H1 (cell line): Measurements from ENCODE around the gene SMARCD1. TPM values are rescaled to one million over a fixed set of nuclear protein-coding genes. Genes with fewer than 3 reads are reported as not detected.

Experiments used
- CTCF ChIA-PET: fragments of 300-600 bp; sonication (Branson Sonifier 250); formaldehyde crosslinking; loops from one replicate; lab custom pipeline; 2021; ENCODE audit not compliant: partially characterized antibody; lab: Charles Lee
- POLR2A ChIA-PET: fragments of 300-600 bp; sonication (Branson Sonifier 250); formaldehyde crosslinking; loops from one replicate; lab custom pipeline; 2021; ENCODE audit warnings: inconsistent platforms; ENCODE audit not compliant: partially characterized antibody; lab: Charles Lee
- DNase-seq, 2 experiments: peaks; one replicate each; pipeline versions ENCODE4 v3.0.0 to v3.0.0-alpha.2; 2010 to 2022; ENCODE audit warnings: low spot score in 2 of 2, low read depth in 1 of 2, mixed read lengths in 1 of 2
- FAIRE-seq: peaks from 2 replicates; lab custom pipeline; 2011; peaks lifted over from hg19 to GRCh38; lab: Jason Lieb, UNC
- H2AFZ ChIP-seq: 2 replicates; pipeline ENCODE4 v1.8.1; 2012; ENCODE audit warnings: low read length, inconsistent platforms
- H2AK5ac ChIP-seq: 2 replicates; pipeline ENCODE4 v1.6.1; 2013; ENCODE audit warnings: low read depth, low read length
- H2BK120ac ChIP-seq: replicated peaks from 2 replicates; pipeline ENCODE3; 2013; ENCODE audit warnings: low read depth, low read length, inconsistent platforms
- H2BK12ac ChIP-seq: 2 replicates; pipeline ENCODE4 v1.6.1; 2013; ENCODE audit warnings: low read depth, low read length
- H2BK15ac ChIP-seq: 2 replicates; pipeline ENCODE4 v1.6.1; 2013; ENCODE audit warnings: low read length
- H2BK20ac ChIP-seq: 2 replicates; pipeline ENCODE4 v1.6.1; 2013; ENCODE audit warnings: low read length
- H2BK5ac ChIP-seq: 2 replicates; pipeline ENCODE4 v1.6.1; 2013; ENCODE audit warnings: low read depth, low read length
- H3K14ac ChIP-seq: 2 replicates; pipeline ENCODE4 v1.6.1; 2013; ENCODE audit warnings: inconsistent platforms; ENCODE audit not compliant: insufficient read length
- H3K18ac ChIP-seq: 2 replicates; pipeline ENCODE4 v1.6.1; 2013; ENCODE audit warnings: low read length; ENCODE audit errors: extremely low read depth
- H3K23ac ChIP-seq: 2 replicates; pipeline ENCODE4 v1.6.1; 2013; ENCODE audit warnings: inconsistent platforms; ENCODE audit not compliant: insufficient read length
- H3K23me2 ChIP-seq: 2 replicates; pipeline ENCODE4 v1.6.1; 2013; ENCODE audit warnings: low read depth, low read length
- H3K27ac ChIP-seq: 2 replicates; pipeline ENCODE4 v1.6.1; 2011; ENCODE audit warnings: low read depth, low read length, inconsistent platforms
- H3K27me3 ChIP-seq, 4 experiments: replicated peaks in 1 of 4; 1 replicate in 1 of 4; 2 replicates in 3 of 4; pipeline versions ENCODE4 v1.6.1 to v1.8.1; 2011 to 2013; ENCODE audit warnings: low read length in 3 of 4, mild to moderate bottlenecking in 3 of 4, inconsistent platforms in 2 of 4, mixed read lengths in 2 of 4, moderate library complexity in 1 of 4; ENCODE audit not compliant: control insufficient read depth in 3 of 4, insufficient read depth in 3 of 4; ENCODE audit errors: extremely low read depth in 1 of 4
- H3K36me3 ChIP-seq, 4 experiments: 2 replicates each; pipeline versions ENCODE4 v1.6.1 to v1.8.1; 2011 to 2013; ENCODE audit warnings: mild to moderate bottlenecking in 4 of 4, low read length in 3 of 4, moderate library complexity in 2 of 4, control low read depth in 1 of 4, inconsistent platforms in 1 of 4; ENCODE audit not compliant: insufficient read depth in 4 of 4, control insufficient read depth in 2 of 4
- H3K4ac ChIP-seq: replicated peaks from 2 replicates; pipeline ENCODE3; 2013; ENCODE audit warnings: low read length, low read depth, mixed read lengths, inconsistent platforms; ENCODE audit not compliant: insufficient read length
- H3K4me1 ChIP-seq, 4 experiments: replicated peaks in 1 of 4; 1 replicate in 1 of 4; 2 replicates in 3 of 4; pipeline versions ENCODE4 v1.6.1 to v1.8.1; 2011 to 2013; ENCODE audit warnings: low read length in 3 of 4, inconsistent platforms in 2 of 4, mixed read lengths in 1 of 4; ENCODE audit not compliant: insufficient read depth in 4 of 4, control insufficient read depth in 3 of 4
- H3K4me2 ChIP-seq, 2 experiments: 2 replicates each; pipeline versions ENCODE4 v1.6.1 to v1.8.1; 2011 to 2013; ENCODE audit warnings: low read depth in 2 of 2, low read length in 2 of 2, control low read depth in 1 of 2, inconsistent platforms in 1 of 2, mild to moderate bottlenecking in 1 of 2; ENCODE audit not compliant: insufficient read depth in 1 of 2
- H3K4me3 ChIP-seq, 4 experiments: fragments of 200-600, 300-600 bp in 1 of 4; sonication (generic), shearing (Covaris generic), sonication (Bioruptor Twin) in 1 of 4; 2 replicates each; pipeline versions ENCODE4 v1.5.1 to v1.8.1; 2011 to 2016; ENCODE audit warnings: low read length in 4 of 4, low read depth in 3 of 4, control low read depth in 2 of 4, inconsistent platforms in 2 of 4, mild to moderate bottlenecking in 2 of 4, mixed read lengths in 1 of 4, moderate library complexity in 1 of 4; ENCODE audit not compliant: insufficient read depth in 2 of 4; ENCODE audit errors: extremely low read depth in 1 of 4
- H3K56ac ChIP-seq: replicated peaks from 2 replicates; pipeline ENCODE3; 2013; ENCODE audit warnings: low read depth, mild to moderate bottlenecking, mixed read lengths, low read length, inconsistent platforms; ENCODE audit not compliant: insufficient read length
- H3K79me1 ChIP-seq: 2 replicates; pipeline ENCODE4 v1.6.1; 2013; ENCODE audit warnings: low read depth, low read length, control low read depth
- H3K79me2 ChIP-seq, 2 experiments: 2 replicates each; pipeline versions ENCODE4 v1.6.1 to v1.8.1; 2012 to 2013; ENCODE audit warnings: low read length in 2 of 2, mild to moderate bottlenecking in 2 of 2, inconsistent platforms in 1 of 2; ENCODE audit not compliant: insufficient read depth in 2 of 2, control insufficient read depth in 1 of 2
- H3K9ac ChIP-seq, 4 experiments: replicated peaks in 1 of 4; 1 replicate in 1 of 4; 2 replicates in 3 of 4; pipeline versions ENCODE4 v1.6.1 to v1.8.1; 2011 to 2013; ENCODE audit warnings: low read depth in 3 of 4, low read length in 3 of 4, control low read depth in 2 of 4, mild to moderate bottlenecking in 2 of 4, moderate library complexity in 2 of 4, inconsistent platforms in 1 of 4; ENCODE audit errors: extremely low read depth in 1 of 4
- H3K9me3 ChIP-seq, 2 experiments: 2 replicates each; pipeline versions ENCODE4 v1.6.1 to v1.8.1; 2012 to 2013; ENCODE audit warnings: mild to moderate bottlenecking in 2 of 2, moderate library complexity in 2 of 2, control low read depth in 1 of 2, inconsistent platforms in 1 of 2, low read depth in 1 of 2, low read length in 1 of 2, mixed read lengths in 1 of 2; ENCODE audit not compliant: insufficient read depth in 2 of 2
- H4K20me1 ChIP-seq, 2 experiments: replicated peaks in 1 of 2; 2 replicates each; pipeline versions ENCODE3 to v1.8.1; 2011 to 2013; ENCODE audit warnings: inconsistent platforms in 2 of 2, low read length in 2 of 2, mild to moderate bottlenecking in 1 of 2; ENCODE audit not compliant: insufficient read depth in 2 of 2, control insufficient read depth in 1 of 2
- H4K5ac ChIP-seq: 2 replicates; pipeline ENCODE4 v1.6.1; 2013; ENCODE audit warnings: low read length, low read depth, mixed read lengths, inconsistent platforms; ENCODE audit not compliant: insufficient read length
- H4K8ac ChIP-seq: 2 replicates; pipeline ENCODE4 v1.8.0; 2013; ENCODE audit warnings: mild to moderate bottlenecking, moderate library complexity, low read length, inconsistent platforms; ENCODE audit not compliant: insufficient read depth; ENCODE audit errors: extremely low read depth
- H4K91ac ChIP-seq: replicated peaks from 2 replicates; pipeline ENCODE3; 2013; ENCODE audit warnings: low read length, mixed read lengths, inconsistent platforms; ENCODE audit not compliant: insufficient read length
- CBX8 ChIP-seq: fragments of 300-800, 300-1000 bp; sonication (generic); IDR thresholded peaks from 2 replicates; pipeline ENCODE4 v1.7.1; 2016; ENCODE audit warnings: low read depth, low read length, borderline replicate concordance
- CTBP2 ChIP-seq: IDR thresholded peaks from 2 replicates; pipeline ENCODE4 v1.7.0; 2011; ENCODE audit warnings: borderline replicate concordance, mild to moderate bottlenecking, moderate library complexity, mixed read lengths, low read length; ENCODE audit not compliant: insufficient read depth, insufficient read length
- E2F6 ChIP-seq: IDR thresholded peaks from 2 replicates; pipeline ENCODE4 v1.6.1; 2012; ENCODE audit warnings: inconsistent platforms
- HDAC6 ChIP-seq: IDR thresholded peaks from one replicate; pipeline ENCODE4 v1.7.1; 2012; ENCODE audit warnings: low read depth, mild to moderate bottlenecking, inconsistent platforms, low read length, moderate library complexity
- POLR2AphosphoS5 ChIP-seq: IDR thresholded peaks from 2 replicates; pipeline ENCODE4 v1.6.1; 2011; ENCODE audit warnings: low read depth, low read length
- SIRT6 ChIP-seq: IDR thresholded peaks from one replicate; pipeline ENCODE4 v1.7.1; 2012; ENCODE audit warnings: low read length, inconsistent platforms
- SP1 ChIP-seq: IDR thresholded peaks from 2 replicates; pipeline ENCODE4 v1.6.1; 2011; ENCODE audit warnings: low read depth, low read length
- WGBS, 2 experiments: shearing (Covaris generic) in 1 of 2; methylation state at CpG; one replicate each; pipeline versions ENCODE4 v1.1.6 to v1.1.7; 2013 to 2015; ENCODE audit warnings: low lambda C conversion rate in 2 of 2, mixed read lengths in 2 of 2, inconsistent platforms in 1 of 2, low coverage in 1 of 2, missing lambda C conversion rate in 1 of 2; ENCODE audit not compliant: insufficient replicate concordance in 2 of 2, insufficient coverage in 1 of 2, insufficient read length in 1 of 2; ENCODE audit errors: extremely low coverage in 1 of 2, missing lambda C conversion rate in 1 of 2; 5-methylcytosine and 5-hydroxymethylcytosine counted together
- polyA plus RNA-seq, 7 experiments: library from polyadenylated mRNA; depleted of rRNA in 3 of 7; stranded (reverse) in 5 of 7; unstranded in 2 of 7; fragments of >200 nt in 5 of 7; fragments of 200-250 nt in 2 of 7; gene quantifications; 1 replicate in 5 of 7; 2 replicates in 1 of 7; 4 replicates in 1 of 7; pipeline versions ENCODE4 v1.2.1 to v1.2.3, GENCODE V29; 2011 to 2013; ENCODE audit warnings: missing spikeins in 2 of 7, mixed read lengths in 2 of 7
- total RNA-seq: library from RNA; stranded (reverse); fragmentation: NEBNext Ultra II Directional; extraction: Animal tissue kit (Norgen Biotek cat#: 25700); gene quantifications from 2 replicates; pipeline ENCODE4 v1.2.1, GENCODE V29; 2021

Gene SMARCD1
- total and polyA plus RNA-seq, 2 of the 8 experiments (the other 6 are each of a cell fraction or from before 2014, with no cell fraction given): 128 to 130 TPM

GRCh38 chr12:50120953-50121352, 35.8 kb downstream of the SMARCD1 start:
- Histone ChIP-seq H4K8ac (no peak overlapping the region), H2AFZ (no peak overlapping the region), H3K23ac (no peak overlapping the region), H3K4ac (no peak overlapping the region), H3K36me3 (peaks cover 0 to 3% (median 0%) of the 10 kb centered on the region in 4 experiments; a peak in 1 of 8 replicates), H3K27ac (no peak overlapping the region), H3K4me1 (no peaks in the 10 kb centered on the region), H3K27me3 (no peaks in the 10 kb centered on the region), H3K79me1 (no peaks in the 10 kb centered on the region; the same call in 1 of the 2 replicates), H2BK12ac (no peak overlapping the region), H3K14ac (no peak overlapping the region), H4K91ac (no peak overlapping the region), H3K9me3 (no peaks in the 10 kb centered on the region), H3K23me2 (no peaks in the 10 kb centered on the region; the same call in 1 of the 2 replicates), H3K4me3 (no peak overlapping the region), H3K9ac (no peak overlapping the region), H2BK120ac (no peak overlapping the region), H3K18ac (no peak overlapping the region), H3K4me2 (no peak overlapping the region), H2AK5ac (no peak overlapping the region), H2BK5ac (no peak overlapping the region; the same call in 1 of the 2 replicates), H2BK15ac (no peak overlapping the region), H4K5ac (no peak overlapping the region), H3K56ac (no peak overlapping the region), H4K20me1 (peaks cover 0 to 2% of the 10 kb centered on the region in 2 experiments), H3K79me2 (no peaks in the 10 kb centered on the region; a peak in 1 of 4 replicates), H2BK20ac (no peak overlapping the region)
- ChIA-PET CTCF (interaction anchor here (0.5 to 32.9 kb wide), 8 partner anchors 10 to 189 kb away, joined by 3 to 625 read pairs (median 4); partner anchors contain the start of gene SMARCD1), POLR2A (interaction anchor here (1.0 to 27.1 kb wide), 6 partner anchors 8 to 46 kb away, joined by 4 to 457 read pairs (median 4); partner anchors contain the start of genes CERS5, COX14, GPD1 and SMARCD1)
- 96% methylated on average over 3 of the region's 3 CpGs; no CpG with 5 or more reads in 1 of the 2 experiments for WGBS, 2 experiments
- no peak for FAIRE-seq
- DNase-seq: no peak
- TF ChIP-seq SP1 (no peak), POLR2AphosphoS5 (no peak), SIRT6 (no peak), HDAC6 (no peak), CBX8 (no peak), CTBP2 (no peak), E2F6 (no peak)
